ENCODE measurements around the gene ENPP7. TPM values are rescaled to one million over a fixed set of nuclear protein-coding genes. Genes with fewer than 3 reads are reported as not detected.

ENPP7 gene
- total RNA-seq, 1 donor from 2014 or later, result not detected

- H3K27me3 Mint-ChIP-seq (ENCODE audit: low read depth), result no peaks in the 10 kb centered on the region
- no peak overlapping the region for H3K4me3 Mint-ChIP-seq
- H3K36me3 Mint-ChIP-seq (ENCODE audit: low read depth), result no peaks in the 10 kb centered on the region
- no peaks in the 10 kb centered on the region for H3K9me3 Mint-ChIP-seq
- no peaks in the 10 kb centered on the region for H3K4me1 Mint-ChIP-seq
- DNase-seq (ENCODE audit: low read depth, low spot score), result no peak
- H3K27ac Mint-ChIP-seq (ENCODE audit: unreplicated experiment), result no peak overlapping the region
- TF ChIP-seq CTCF (conservative IDR thresholded peaks at IDR 0.05), result no peak
Measured at GRCh38 chr17:79704691-79705090, 26.1 kb upstream of the ENPP7 start.

- H3K27ac Mint-ChIP-seq (ENCODE audit: unreplicated experiment), result no peak overlapping the region
- no peak for TF ChIP-seq CTCF (conservative IDR thresholded peaks at IDR 0.05)
- no peaks in the 10 kb centered on the region for H3K27me3 Mint-ChIP-seq (ENCODE audit: low read depth)
- no peaks in the 10 kb centered on the region for H3K4me1 Mint-ChIP-seq
- no peak overlapping the region for H3K4me3 Mint-ChIP-seq
- H3K36me3 Mint-ChIP-seq (ENCODE audit: low read depth), result no peaks in the 10 kb centered on the region
- H3K9me3 Mint-ChIP-seq, result no peaks in the 10 kb centered on the region
- no peak for DNase-seq (ENCODE audit: low read depth, low spot score)
Measured at GRCh38 chr17:79705674-79706073, 25.1 kb upstream of the ENPP7 start.

- no peak for TF ChIP-seq CTCF (conservative IDR thresholded peaks at IDR 0.05)
- Mint-ChIP-seq H3K27me3 (ENCODE audit: low read depth) (no peaks in the 10 kb centered on the region), H3K36me3 (ENCODE audit: low read depth) (no peaks in the 10 kb centered on the region), H3K4me3 (no peak overlapping the region), H3K9me3 (no peaks in the 10 kb centered on the region), H3K4me1 (no peaks in the 10 kb centered on the region), H3K27ac (ENCODE audit: unreplicated experiment) (no peak overlapping the region)
- DNase-seq (ENCODE audit: low read depth, low spot score), result no peak
Measured at GRCh38 chr17:79706931-79707850, 23.6 kb upstream of the ENPP7 start.

GRCh38 chr17:79707931-79708891 lies 22.5 kb upstream of the ENPP7 start:
- Mint-ChIP-seq H3K27ac (ENCODE audit: unreplicated experiment) (no peak overlapping the region), H3K9me3 (no peaks in the 10 kb centered on the region), H3K27me3 (ENCODE audit: low read depth) (no peaks in the 10 kb centered on the region), H3K36me3 (ENCODE audit: low read depth) (no peaks in the 10 kb centered on the region), H3K4me3 (no peak overlapping the region), H3K4me1 (no peaks in the 10 kb centered on the region)
- peak; percentile 79 for DNase-seq (ENCODE audit: low read depth, low spot score)
- peak; percentile 93 for TF ChIP-seq CTCF (conservative IDR thresholded peaks at IDR 0.05)

- H3K4me3 Mint-ChIP-seq, result no peak overlapping the region
- no peaks in the 10 kb centered on the region for H3K27me3 Mint-ChIP-seq (ENCODE audit: low read depth)
- DNase-seq (ENCODE audit: low read depth, low spot score), result no peak
- no peaks in the 10 kb centered on the region for H3K4me1 Mint-ChIP-seq
- no peaks in the 10 kb centered on the region for H3K9me3 Mint-ChIP-seq
- no peaks in the 10 kb centered on the region for H3K36me3 Mint-ChIP-seq (ENCODE audit: low read depth)
- H3K27ac Mint-ChIP-seq (ENCODE audit: unreplicated experiment), result no peak overlapping the region
- TF ChIP-seq CTCF (conservative IDR thresholded peaks at IDR 0.05), result no peak
Measured at GRCh38 chr17:79711715-79712305, 18.9 kb upstream of the ENPP7 start.
